HG03439 (cell line): ENCODE results near the gene PRKG1.

Experiments
- ATAC-seq: cut with Tn5 transposase; IDR thresholded peaks from one replicate; pipeline ENCODE4 v1.9.1; 2021; ENCODE audit warnings: mild to moderate bottlenecking, moderate library complexity; ENCODE audit not compliant: unreplicated experiment

PRKG1 gene

GRCh38 chr10:51479711-51480110, 405.4 kb downstream of the PRKG1 start:
- ATAC-seq: no peak

- no peak for ATAC-seq
Measured at GRCh38 chr10:51485668-51486067, 411.4 kb downstream of the PRKG1 start.

- ATAC-seq: no peak
Measured at GRCh38 chr10:51487576-51487975, 413.3 kb downstream of the PRKG1 start.

- no peak for ATAC-seq
Measured at GRCh38 chr10:51488766-51489408, 414.6 kb downstream of the PRKG1 start.

- no peak for ATAC-seq
Measured at GRCh38 chr10:51498424-51498823, 424.1 kb downstream of the PRKG1 start.

GRCh38 chr10:51501396-51501795, 427.1 kb downstream of the PRKG1 start:
- no peak for ATAC-seq

- ATAC-seq: no peak
Measured at GRCh38 chr10:51502124-51502523, 427.8 kb downstream of the PRKG1 start.

- no peak for ATAC-seq
Measured at GRCh38 chr10:51503378-51503777, 429.1 kb downstream of the PRKG1 start.

GRCh38 chr10:51507476-51507875, 433.2 kb downstream of the PRKG1 start:
- ATAC-seq: no peak

GRCh38 chr10:51508156-51508555, 433.9 kb downstream of the PRKG1 start:
- ATAC-seq: no peak

GRCh38 chr10:51510231-51510630, 435.9 kb downstream of the PRKG1 start:
- no peak for ATAC-seq

GRCh38 chr10:51521605-51522004, 447.3 kb downstream of the PRKG1 start:
- no peak for ATAC-seq

GRCh38 chr10:51522858-51523257, 448.6 kb downstream of the PRKG1 start:
- ATAC-seq: no peak

- no peak for ATAC-seq
Measured at GRCh38 chr10:51523440-51523839, 449.2 kb downstream of the PRKG1 start.

- ATAC-seq: no peak
Measured at GRCh38 chr10:51524041-51524440, 449.8 kb downstream of the PRKG1 start.

GRCh38 chr10:51527522-51528219, 453.4 kb downstream of the PRKG1 start:
- no peak for ATAC-seq

- no peak for ATAC-seq
Measured at GRCh38 chr10:51528527-51528926, 454.2 kb downstream of the PRKG1 start.

- ATAC-seq: no peak
Measured at GRCh38 chr10:51530541-51530940, 456.3 kb downstream of the PRKG1 start.

- no peak for ATAC-seq
Measured at GRCh38 chr10:51532044-51532443, 457.8 kb downstream of the PRKG1 start.

GRCh38 chr10:51542853-51543252, 468.6 kb downstream of the PRKG1 start:
- no peak for ATAC-seq

GRCh38 chr10:51544933-51545332, 470.6 kb downstream of the PRKG1 start:
- no peak for ATAC-seq

- no peak for ATAC-seq
Measured at GRCh38 chr10:51547941-51548340, 473.7 kb downstream of the PRKG1 start.

- ATAC-seq: no peak
Measured at GRCh38 chr10:51552879-51553278, 478.6 kb downstream of the PRKG1 start.
